ENCODE data around the gene SYT7. TPM values are rescaled to one million over a fixed set of nuclear protein-coding genes. Genes with fewer than 3 reads are reported as not detected.

The SYT7 gene
- total and polyA plus RNA-seq, 9 donors: 0.93 to 2.8 (median 2.3) TPM

- Histone ChIP-seq H3K27ac (ENCODE audit: low read length) (no peak overlapping the region), H3K4me1 (ENCODE audit: control insufficient read depth, insufficient read depth, low read length) (peaks cover 11% of the 10 kb centered on the region), H3K27me3 (ENCODE audit: control insufficient read depth, insufficient read depth, low read length) (peaks cover 7% of the 10 kb centered on the region), H3K4me3 (ENCODE audit: low read length) (no peak overlapping the region), H3K9me3 (replicated peaks; ENCODE audit: control insufficient read depth, low read depth, low read length) (no peaks in the 10 kb centered on the region), H3K36me3 (ENCODE audit: control insufficient read depth, insufficient read depth, low read length) (no peaks in the 10 kb centered on the region)
- 80% methylated on average over 9 of the region's 10 CpGs for WGBS (ENCODE audit: insufficient coverage)
- no peak for DNase-seq
Observed at GRCh38 chr11:61532134-61533038, 48.5 kb downstream of the SYT7 start.

GRCh38 chr11:61531044-61531443 lies 49.8 kb downstream of the SYT7 start:
- DNase-seq: no peak
- H3K4me1 ChIP-seq (ENCODE audit: control insufficient read depth, insufficient read depth, low read length): peaks cover 11% of the 10 kb centered on the region
- H3K36me3 ChIP-seq (ENCODE audit: control insufficient read depth, insufficient read depth, low read length): no peaks in the 10 kb centered on the region
- H3K4me3 ChIP-seq (ENCODE audit: low read length): no peak overlapping the region
- H3K27me3 ChIP-seq (ENCODE audit: control insufficient read depth, insufficient read depth, low read length): peaks cover 7% of the 10 kb centered on the region
- no peak overlapping the region for H3K27ac ChIP-seq (ENCODE audit: low read length)
- H3K9me3 ChIP-seq (replicated peaks; ENCODE audit: control insufficient read depth, low read depth, low read length): no peaks in the 10 kb centered on the region
- WGBS (ENCODE audit: insufficient coverage): 10% methylated on average over 2 of the region's 3 CpGs

- H3K36me3 ChIP-seq (ENCODE audit: control insufficient read depth, insufficient read depth, low read length): no peaks in the 10 kb centered on the region
- peaks cover 7% of the 10 kb centered on the region for H3K4me1 ChIP-seq (ENCODE audit: control insufficient read depth, insufficient read depth, low read length)
- no peaks in the 10 kb centered on the region for H3K9me3 ChIP-seq (replicated peaks; ENCODE audit: control insufficient read depth, low read depth, low read length)
- H3K27ac ChIP-seq (ENCODE audit: low read length): no peak overlapping the region
- WGBS (ENCODE audit: insufficient coverage): 72% methylated on average over 15 of the region's 21 CpGs
- no peak for DNase-seq
- peaks cover 7% of the 10 kb centered on the region for H3K27me3 ChIP-seq (ENCODE audit: control insufficient read depth, insufficient read depth, low read length)
- H3K4me3 ChIP-seq (ENCODE audit: low read length): no peak overlapping the region
Observed at GRCh38 chr11:61529537-61530225, 51.2 kb downstream of the SYT7 start.

DNA sequence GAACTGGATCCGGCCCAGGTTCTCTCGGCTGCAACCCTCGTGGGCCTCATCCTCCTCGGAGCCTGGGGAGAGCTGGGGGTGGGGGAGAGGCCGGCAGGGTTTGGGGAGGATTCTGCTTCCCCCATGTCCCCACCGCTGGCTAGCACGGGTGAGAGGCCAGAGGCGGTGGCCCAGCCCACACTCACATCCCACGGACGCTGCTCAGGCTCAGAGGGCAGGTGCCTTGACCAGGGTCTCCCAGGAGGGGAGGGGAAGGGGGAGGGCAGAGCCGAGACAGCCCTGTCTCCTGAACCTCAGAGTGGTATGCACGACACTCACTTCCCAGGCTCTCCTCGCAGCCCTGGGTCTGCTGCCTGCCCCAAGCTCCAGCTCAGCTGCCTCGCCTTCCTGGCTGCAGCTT lies 52.8 kb downstream of the SYT7 start:
- H3K36me3 ChIP-seq (ENCODE audit: control insufficient read depth, insufficient read depth, low read length): no peaks in the 10 kb centered on the region
- WGBS (ENCODE audit: insufficient coverage): 49% methylated on average over 4 of the region's 14 CpGs
- DNase-seq: no peak
- H3K27ac ChIP-seq (ENCODE audit: low read length): no peak overlapping the region
- H3K4me3 ChIP-seq (ENCODE audit: low read length): no peak overlapping the region
- H3K27me3 ChIP-seq (ENCODE audit: control insufficient read depth, insufficient read depth, low read length): peaks cover 10% of the 10 kb centered on the region
- H3K9me3 ChIP-seq (replicated peaks; ENCODE audit: control insufficient read depth, low read depth, low read length): no peaks in the 10 kb centered on the region
- H3K4me1 ChIP-seq (ENCODE audit: control insufficient read depth, insufficient read depth, low read length): peaks cover 6% of the 10 kb centered on the region

DNA sequence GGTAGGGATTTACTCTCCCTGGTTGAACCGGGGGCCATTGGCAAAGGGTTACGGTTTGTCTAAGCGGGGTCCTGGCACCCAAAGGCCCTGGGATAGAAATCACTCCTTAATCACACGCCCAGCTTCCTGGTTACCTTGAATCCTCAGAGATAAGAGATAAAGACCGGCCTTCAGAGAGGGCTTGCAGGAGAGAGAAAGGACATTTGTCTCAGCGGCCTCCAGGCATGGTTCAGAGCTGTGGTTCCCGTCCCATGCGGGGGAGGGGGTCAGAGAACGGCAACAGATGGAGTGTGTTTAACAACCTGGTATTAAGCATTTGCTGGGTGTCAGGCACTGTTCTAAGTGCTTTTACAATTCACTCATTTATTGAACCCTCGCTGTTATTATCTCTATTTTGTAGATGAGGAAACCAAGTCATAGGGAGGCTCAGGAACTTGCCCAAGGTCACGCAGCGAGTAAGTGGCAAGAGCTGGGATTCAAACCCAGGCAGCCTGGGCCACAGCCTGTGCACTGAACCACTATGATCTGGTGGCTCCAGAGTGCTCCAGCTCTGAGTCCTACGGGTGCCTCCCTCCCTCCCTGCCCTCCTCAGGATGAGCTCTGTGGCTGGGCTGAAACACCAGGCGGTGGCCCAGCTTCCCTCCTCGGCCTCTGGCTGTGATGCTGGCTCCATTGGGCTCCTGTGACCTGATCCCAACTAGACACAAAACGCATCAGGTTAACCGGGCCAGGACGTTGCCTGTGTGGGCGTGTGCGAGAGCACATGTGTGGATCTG lies 53.7 kb downstream of the SYT7 start:
- Histone ChIP-seq H3K27me3 (ENCODE audit: control insufficient read depth, insufficient read depth, low read length) (peaks cover 7% of the 10 kb centered on the region), H3K36me3 (ENCODE audit: control insufficient read depth, insufficient read depth, low read length) (no peaks in the 10 kb centered on the region), H3K9me3 (replicated peaks; ENCODE audit: control insufficient read depth, low read depth, low read length) (no peaks in the 10 kb centered on the region), H3K4me3 (ENCODE audit: low read length) (no peak overlapping the region), H3K27ac (ENCODE audit: low read length) (no peak overlapping the region), H3K4me1 (ENCODE audit: control insufficient read depth, insufficient read depth, low read length) (peaks cover 6% of the 10 kb centered on the region)
- WGBS (ENCODE audit: insufficient coverage): 72% methylated on average over 14 of the region's 20 CpGs
- no peak for DNase-seq

GRCh38 chr11:61526229-61526628 lies 54.6 kb downstream of the SYT7 start:
- H3K4me3 ChIP-seq (ENCODE audit: low read length): no peak overlapping the region
- no peaks in the 10 kb centered on the region for H3K9me3 ChIP-seq (replicated peaks; ENCODE audit: control insufficient read depth, low read depth, low read length)
- no peak for DNase-seq
- WGBS (ENCODE audit: insufficient coverage): 89% methylated on average over 1 of the region's 1 CpG
- no peaks in the 10 kb centered on the region for H3K36me3 ChIP-seq (ENCODE audit: control insufficient read depth, insufficient read depth, low read length)
- H3K27me3 ChIP-seq (ENCODE audit: control insufficient read depth, insufficient read depth, low read length): peaks cover 7% of the 10 kb centered on the region
- no peak overlapping the region for H3K27ac ChIP-seq (ENCODE audit: low read length)
- peaks cover 4% of the 10 kb centered on the region for H3K4me1 ChIP-seq (ENCODE audit: control insufficient read depth, insufficient read depth, low read length)

DNA sequence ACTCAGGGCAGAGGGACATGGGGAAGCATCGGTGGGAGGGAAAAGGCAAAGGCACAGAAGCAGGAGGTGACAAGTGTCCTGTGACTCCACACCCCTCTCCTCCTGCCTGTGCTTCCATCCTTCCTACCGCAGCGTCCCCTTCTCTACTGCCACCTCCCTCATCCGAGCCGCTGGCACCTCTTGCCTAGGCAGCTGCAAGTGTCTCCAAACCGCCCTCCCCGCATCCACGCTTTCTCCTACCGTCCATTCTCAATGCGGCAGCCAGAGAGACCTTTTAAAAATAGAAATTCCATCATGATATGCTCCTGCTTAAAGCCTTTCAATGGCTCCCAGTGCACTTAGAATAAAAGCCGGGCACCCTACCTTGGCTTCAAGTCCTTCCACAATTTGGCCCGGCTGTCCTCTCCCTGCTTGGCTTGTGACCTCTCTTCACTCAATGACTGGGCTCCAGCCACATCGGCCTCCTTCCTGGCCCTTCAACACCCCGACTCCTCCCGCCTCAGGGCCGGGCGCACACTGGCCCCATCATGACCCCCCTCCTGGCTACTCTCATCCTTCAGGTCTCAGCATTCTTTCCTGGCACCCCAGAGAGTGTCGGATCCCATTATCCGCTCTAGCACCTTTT lies 55.8 kb downstream of the SYT7 start:
- Histone ChIP-seq H3K27me3 (ENCODE audit: control insufficient read depth, insufficient read depth, low read length) (peaks cover 7% of the 10 kb centered on the region), H3K36me3 (ENCODE audit: control insufficient read depth, insufficient read depth, low read length) (no peaks in the 10 kb centered on the region), H3K4me1 (ENCODE audit: control insufficient read depth, insufficient read depth, low read length) (no peaks in the 10 kb centered on the region), H3K9me3 (replicated peaks; ENCODE audit: control insufficient read depth, low read depth, low read length) (no peaks in the 10 kb centered on the region), H3K4me3 (ENCODE audit: low read length) (no peak overlapping the region), H3K27ac (ENCODE audit: low read length) (no peak overlapping the region)
- DNase-seq: no peak
- WGBS (ENCODE audit: insufficient coverage): 81% methylated on average over 18 of the region's 19 CpGs

DNA sequence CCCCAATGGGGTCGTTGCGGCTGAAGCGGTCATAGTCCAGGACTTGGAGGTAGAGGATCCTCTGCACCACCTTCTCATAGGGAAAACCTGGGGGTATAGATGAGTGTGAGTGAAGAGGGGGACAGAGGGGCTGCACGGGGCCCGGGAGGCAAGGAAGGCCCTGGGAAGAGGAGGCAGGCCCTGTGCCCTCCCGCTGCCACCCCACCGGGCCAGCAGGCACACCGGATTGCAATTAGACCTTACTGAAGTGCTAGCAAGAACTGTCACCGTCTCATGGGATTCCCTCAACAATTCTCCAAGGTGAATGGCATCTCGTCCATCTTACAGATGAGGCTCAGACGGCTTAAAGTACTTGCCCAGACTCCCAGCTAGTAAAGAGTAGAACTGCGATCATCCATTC lies 56.4 kb downstream of the SYT7 start:
- no peak overlapping the region for H3K4me3 ChIP-seq (ENCODE audit: low read length)
- H3K27me3 ChIP-seq (ENCODE audit: control insufficient read depth, insufficient read depth, low read length): peaks cover 7% of the 10 kb centered on the region
- no peaks in the 10 kb centered on the region for H3K9me3 ChIP-seq (replicated peaks; ENCODE audit: control insufficient read depth, low read depth, low read length)
- H3K36me3 ChIP-seq (ENCODE audit: control insufficient read depth, insufficient read depth, low read length): no peaks in the 10 kb centered on the region
- H3K4me1 ChIP-seq (ENCODE audit: control insufficient read depth, insufficient read depth, low read length): no peaks in the 10 kb centered on the region
- 93% methylated on average over 10 of the region's 12 CpGs for WGBS (ENCODE audit: insufficient coverage)
- no peak for DNase-seq
- no peak overlapping the region for H3K27ac ChIP-seq (ENCODE audit: low read length)

DNA sequence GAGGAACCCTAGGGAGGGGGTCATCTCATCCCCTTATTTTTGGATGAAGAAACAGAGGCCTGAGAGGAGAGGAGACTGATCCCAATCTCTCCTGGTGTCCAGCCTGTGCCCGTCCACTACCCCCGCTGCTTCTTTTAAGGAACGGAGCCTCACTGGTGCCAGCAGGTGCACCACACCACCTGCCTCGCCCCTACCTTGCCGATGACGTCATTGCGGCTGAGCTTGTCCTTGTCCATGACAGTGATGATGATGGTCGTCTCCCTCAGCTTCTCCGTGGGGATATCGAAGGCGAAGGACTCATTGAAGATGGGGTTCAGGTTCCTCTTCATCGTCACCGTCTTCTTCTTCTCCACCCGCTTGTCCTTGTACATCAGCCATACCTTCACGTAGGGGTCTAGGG lies 58.0 kb downstream of the SYT7 start:
- Histone ChIP-seq H3K9me3 (replicated peaks; ENCODE audit: control insufficient read depth, low read depth, low read length) (no peaks in the 10 kb centered on the region), H3K4me3 (ENCODE audit: low read length) (no peak overlapping the region), H3K27ac (ENCODE audit: low read length) (no peak overlapping the region), H3K27me3 (ENCODE audit: control insufficient read depth, insufficient read depth, low read length) (peaks cover 4% of the 10 kb centered on the region), H3K36me3 (ENCODE audit: control insufficient read depth, insufficient read depth, low read length) (no peaks in the 10 kb centered on the region), H3K4me1 (ENCODE audit: control insufficient read depth, insufficient read depth, low read length) (no peaks in the 10 kb centered on the region)
- WGBS (ENCODE audit: insufficient coverage): 82% methylated on average over 3 of the region's 15 CpGs
- DNase-seq: no peak
